ENCODE measurements around the gene RANBP17. TPM values are rescaled to one million over a fixed set of nuclear protein-coding genes. Genes with fewer than 3 reads are reported as not detected.

Gene RANBP17
- total RNA-seq, 2 donors from 2014 or later, result not detected

DNA sequence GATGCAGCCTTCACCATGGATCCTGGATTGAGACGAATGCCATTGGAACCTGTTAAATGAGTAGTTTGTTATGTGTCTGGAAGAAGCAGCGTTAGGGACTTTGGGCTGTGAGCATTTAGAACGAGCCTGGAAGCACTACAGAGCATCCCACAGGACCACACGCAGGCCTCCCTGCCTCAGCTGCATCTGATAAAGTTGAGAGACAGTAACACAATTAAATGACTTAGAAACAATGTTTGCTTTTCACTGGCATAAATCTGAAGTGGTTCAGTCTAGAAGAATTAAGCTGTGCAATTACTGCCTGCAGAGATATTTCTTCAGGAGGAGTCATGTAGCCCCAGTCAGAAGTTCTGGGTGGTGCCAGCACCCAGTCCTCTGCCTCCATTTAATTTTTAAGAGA lies 437.4 kb downstream of the RANBP17 start:
- no peak overlapping the region for H3K4me3 Mint-ChIP-seq
- DNase-seq, result no peak
- no peaks in the 10 kb centered on the region for H3K4me1 Mint-ChIP-seq
- peaks cover 64% of the 10 kb centered on the region for H3K27me3 Mint-ChIP-seq
- no peak for ATAC-seq
- no peaks in the 10 kb centered on the region for H3K36me3 Mint-ChIP-seq (ENCODE audit: low read depth)
- H3K9me3 ChIP-seq (ENCODE audit: control insufficient read depth, low read length, poor library complexity, severe bottlenecking), result no peaks in the 10 kb centered on the region
- no peak overlapping the region for H3K27ac Mint-ChIP-seq

DNA sequence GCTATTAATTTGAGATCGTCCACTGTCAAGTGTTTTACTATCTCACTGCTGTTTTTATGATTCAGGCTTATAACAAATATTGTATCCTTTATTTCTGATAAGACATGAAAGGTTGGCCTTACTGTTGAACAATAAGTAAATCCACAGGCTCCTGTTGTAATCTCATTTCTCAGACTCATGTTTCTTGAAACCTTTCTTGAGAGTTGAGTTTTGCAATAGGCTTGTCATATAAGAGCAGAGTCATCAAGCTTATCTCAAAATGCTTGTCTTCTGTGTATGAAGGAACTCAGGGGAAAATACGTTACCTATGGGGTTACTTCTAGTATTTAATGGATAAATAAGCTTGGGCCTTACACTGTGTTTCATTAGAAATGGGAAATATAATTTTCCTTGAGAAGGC lies 438.0 kb downstream of the RANBP17 start:
- no peak overlapping the region for H3K27ac Mint-ChIP-seq
- no peaks in the 10 kb centered on the region for H3K4me1 Mint-ChIP-seq
- no peaks in the 10 kb centered on the region for H3K36me3 Mint-ChIP-seq (ENCODE audit: low read depth)
- no peaks in the 10 kb centered on the region for H3K9me3 ChIP-seq (ENCODE audit: control insufficient read depth, low read length, poor library complexity, severe bottlenecking)
- peaks cover 65% of the 10 kb centered on the region for H3K27me3 Mint-ChIP-seq
- H3K4me3 Mint-ChIP-seq, result no peak overlapping the region
- ATAC-seq (no peak), DNase-seq (no peak)

DNA sequence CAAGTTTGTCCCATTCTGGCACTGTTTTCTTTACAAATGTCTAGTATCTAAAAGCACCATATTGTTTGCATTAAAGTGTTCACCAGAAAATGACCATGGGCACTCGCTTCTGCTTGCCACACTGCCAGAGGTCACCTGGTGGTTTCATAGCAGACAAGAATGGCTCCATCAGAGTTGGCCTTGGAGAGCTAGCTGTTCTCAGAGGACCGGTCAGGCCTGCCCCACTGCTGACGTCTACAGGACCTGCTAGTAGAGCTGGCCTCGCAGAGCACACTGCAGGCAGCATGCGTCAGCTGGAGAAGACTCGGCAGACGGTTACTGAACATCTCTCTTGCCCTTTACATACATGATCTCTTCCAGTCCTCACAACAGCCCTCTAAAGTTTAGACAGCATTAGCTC lies 438.5 kb downstream of the RANBP17 start:
- H3K27me3 Mint-ChIP-seq, result peaks cover 66% of the 10 kb centered on the region
- no peaks in the 10 kb centered on the region for H3K9me3 ChIP-seq (ENCODE audit: control insufficient read depth, low read length, poor library complexity, severe bottlenecking)
- ATAC-seq (no peak), DNase-seq (no peak)
- no peaks in the 10 kb centered on the region for H3K36me3 Mint-ChIP-seq (ENCODE audit: low read depth)
- H3K4me3 Mint-ChIP-seq, result no peak overlapping the region
- H3K27ac Mint-ChIP-seq, result no peak overlapping the region
- no peaks in the 10 kb centered on the region for H3K4me1 Mint-ChIP-seq

- Mint-ChIP-seq H3K4me1 (peaks cover 20% of the 10 kb centered on the region), H3K27me3 (peaks cover 80% of the 10 kb centered on the region), H3K27ac (no peak overlapping the region), H3K36me3 (ENCODE audit: low read depth) (peaks cover 5% of the 10 kb centered on the region), H3K4me3 (no peak overlapping the region)
- DNase-seq, result no peak
- no peaks in the 10 kb centered on the region for H3K9me3 ChIP-seq (ENCODE audit: control insufficient read depth, low read length, poor library complexity, severe bottlenecking)
- no peak for ATAC-seq
These were observed 444.3 kb downstream of the RANBP17 start for GRCh38 chr5:171306166-171306565.

GRCh38 chr5:171306781-171307591 lies 445.2 kb downstream of the RANBP17 start:
- peaks cover 5% of the 10 kb centered on the region for H3K36me3 Mint-ChIP-seq (ENCODE audit: low read depth)
- H3K9me3 ChIP-seq (ENCODE audit: control insufficient read depth, low read length, poor library complexity, severe bottlenecking), result no peaks in the 10 kb centered on the region
- H3K27me3 Mint-ChIP-seq, result peaks cover 75% of the 10 kb centered on the region
- no peak overlapping the region for H3K27ac Mint-ChIP-seq
- DNase-seq (no peak), ATAC-seq (no peak)
- H3K4me1 Mint-ChIP-seq, result peaks cover 20% of the 10 kb centered on the region
- H3K4me3 Mint-ChIP-seq, result no peak overlapping the region

GRCh38 chr5:171307789-171308452 lies 446.1 kb downstream of the RANBP17 start:
- Mint-ChIP-seq H3K36me3 (ENCODE audit: low read depth) (peaks cover 7% of the 10 kb centered on the region), H3K27me3 (peaks cover 72% of the 10 kb centered on the region), H3K27ac (no peak overlapping the region), H3K4me1 (peaks cover 23% of the 10 kb centered on the region), H3K4me3 (no peak overlapping the region)
- DNase-seq (no peak), ATAC-seq (no peak)
- no peaks in the 10 kb centered on the region for H3K9me3 ChIP-seq (ENCODE audit: control insufficient read depth, low read length, poor library complexity, severe bottlenecking)

- Mint-ChIP-seq H3K4me1 (peaks cover 27% of the 10 kb centered on the region), H3K27ac (no peak within 1 kb of the TSS), H3K4me3 (peak within 1 kb of the TSS; percentile 71), H3K27me3 (peaks cover 74% of the 10 kb centered on the region), H3K36me3 (ENCODE audit: low read depth) (peaks cover 11% of the 10 kb centered on the region)
- no peak for ATAC-seq
- H3K9me3 ChIP-seq (ENCODE audit: control insufficient read depth, low read length, poor library complexity, severe bottlenecking), result no peaks in the 10 kb centered on the region
- no peak for DNase-seq
These were observed 446.8 kb downstream of the RANBP17 start, which contains the start of gene TLX3 for GRCh38 chr5:171308453-171309275. TSS of gene TLX3 (plus strand) at chr5:171309248. CDS start at chr5:171309366, 118 bp downstream.

- Mint-ChIP-seq H3K27me3 (peaks cover 72% of the 10 kb centered on the region), H3K36me3 (ENCODE audit: low read depth) (peaks cover 11% of the 10 kb centered on the region), H3K27ac (no peak overlapping the region), H3K4me1 (peaks cover 32% of the 10 kb centered on the region), H3K4me3 (peak overlapping the region; percentile 71)
- ATAC-seq, result no peak
- H3K9me3 ChIP-seq (ENCODE audit: control insufficient read depth, low read length, poor library complexity, severe bottlenecking), result no peaks in the 10 kb centered on the region
- no peak for DNase-seq
These were observed 447.7 kb downstream of the RANBP17 start for GRCh38 chr5:171309276-171310211.

GRCh38 chr5:171310212-171310818 lies 448.5 kb downstream of the RANBP17 start:
- peaks cover 11% of the 10 kb centered on the region for H3K36me3 Mint-ChIP-seq (ENCODE audit: low read depth)
- H3K27me3 Mint-ChIP-seq, result peaks cover 64% of the 10 kb centered on the region
- peak overlapping the region; percentile 71 for H3K4me3 Mint-ChIP-seq
- no peak for ATAC-seq
- H3K27ac Mint-ChIP-seq, result no peak overlapping the region
- no peak for DNase-seq
- peaks cover 32% of the 10 kb centered on the region for H3K4me1 Mint-ChIP-seq
- no peaks in the 10 kb centered on the region for H3K9me3 ChIP-seq (ENCODE audit: control insufficient read depth, low read length, poor library complexity, severe bottlenecking)

DNA sequence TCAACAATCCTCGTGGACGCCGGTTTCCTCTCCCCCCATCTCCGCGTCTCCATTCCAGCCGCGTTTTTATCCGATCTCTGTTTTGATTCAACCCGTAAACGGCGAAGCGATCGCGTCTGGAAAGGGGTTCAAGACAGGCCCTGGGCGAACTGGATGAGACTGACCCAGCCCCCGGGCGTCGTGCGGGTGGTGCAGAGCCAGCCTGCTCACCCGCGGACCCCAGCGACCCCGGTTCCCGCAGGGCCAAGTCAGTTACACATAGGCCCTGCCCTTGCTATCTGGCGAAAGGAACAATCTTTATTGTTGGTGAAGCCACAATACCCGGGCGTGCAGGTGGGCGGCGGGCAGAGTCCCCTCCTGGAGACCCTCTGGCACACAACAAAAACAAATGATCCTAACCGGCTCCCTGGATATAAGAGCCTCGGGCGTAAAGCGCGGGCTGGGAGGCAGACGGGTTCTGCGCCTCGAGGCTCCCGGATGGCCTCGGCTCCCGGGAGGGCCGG lies 449.1 kb downstream of the RANBP17 start:
- Mint-ChIP-seq H3K27me3 (peaks cover 62% of the 10 kb centered on the region), H3K4me1 (peaks cover 32% of the 10 kb centered on the region), H3K27ac (no peak overlapping the region), H3K36me3 (ENCODE audit: low read depth) (peaks cover 11% of the 10 kb centered on the region), H3K4me3 (peak overlapping the region; percentile 71)
- ATAC-seq (no peak), DNase-seq (no peak)
- H3K9me3 ChIP-seq (ENCODE audit: control insufficient read depth, low read length, poor library complexity, severe bottlenecking), result no peaks in the 10 kb centered on the region

- no peak for DNase-seq
- peaks cover 62% of the 10 kb centered on the region for H3K27me3 Mint-ChIP-seq
These were observed 449.7 kb downstream of the RANBP17 start for GRCh38 chr5:171311322-171312077.

More at GRCh38 chr5:171311322-171312077, 449.7 kb downstream of the RANBP17 start:
- Mint-ChIP-seq H3K4me1 (peaks cover 32% of the 10 kb centered on the region), H3K4me3 (peak overlapping the region; percentile 43), H3K36me3 (ENCODE audit: low read depth) (peaks cover 11% of the 10 kb centered on the region), H3K27ac (no peak overlapping the region)
- H3K9me3 ChIP-seq (ENCODE audit: control insufficient read depth, low read length, poor library complexity, severe bottlenecking), result no peaks in the 10 kb centered on the region
- ATAC-seq, result peak; percentile 25

Measured in T-helper 17 cell (primary cell).